Fibroblast of lung (primary cell): ENCODE data around the gene CCDC86. TPM values are rescaled to one million over a fixed set of nuclear protein-coding genes. Genes with fewer than 3 reads are reported as not detected.

Experiments
- DNase-seq, 2 donors: peaks; one replicate each; pipeline versions ENCODE4 v3.0.0 to v3.0.0-alpha.2; 2010; ENCODE audit warnings: low read depth in 2 of 2
- H2AFZ ChIP-seq: 2 replicates; pipeline ENCODE4 v1.5.1; 2012; ENCODE audit warnings: low read length, control low read depth, inconsistent platforms
- H3K27ac ChIP-seq: 2 replicates; pipeline ENCODE4 v1.5.1; 2011; ENCODE audit warnings: low read length, control low read depth; ENCODE audit not compliant: insufficient read depth
- H3K27me3 ChIP-seq: 2 replicates; pipeline ENCODE4 v1.5.1; 2011; ENCODE audit warnings: mild to moderate bottlenecking, low read length; ENCODE audit not compliant: control insufficient read depth, insufficient read depth
- H3K36me3 ChIP-seq: 2 replicates; pipeline ENCODE4 v1.5.1; 2011; ENCODE audit warnings: low read length; ENCODE audit not compliant: control insufficient read depth, insufficient read depth
- H3K4me1 ChIP-seq: 2 replicates; pipeline ENCODE4 v1.5.1; 2011; ENCODE audit warnings: low read length; ENCODE audit not compliant: control insufficient read depth, insufficient read depth; ENCODE audit errors: extremely low read depth
- H3K4me2 ChIP-seq: 2 replicates; pipeline ENCODE4 v1.5.1; 2011; ENCODE audit warnings: low read length, control low read depth; ENCODE audit not compliant: insufficient read depth; ENCODE audit errors: extremely low read depth
- H3K4me3 ChIP-seq, 4 experiments: fragments of 200-600 bp in 1 of 4; sonication (generic) in 1 of 4; replicated peaks in 1 of 4; 2 replicates each; pipeline ENCODE4 v1.5.1; 2011 to 2016; ENCODE audit warnings: low read length in 4 of 4, low read depth in 3 of 4, mild to moderate bottlenecking in 3 of 4, control low read depth in 2 of 4, inconsistent platforms in 1 of 4, mixed read lengths in 1 of 4; ENCODE audit not compliant: insufficient read depth in 1 of 4; ENCODE audit errors: control extremely low read depth in 1 of 4
- H3K79me2 ChIP-seq: 2 replicates; pipeline ENCODE4 v1.5.1; 2012; ENCODE audit warnings: mild to moderate bottlenecking, low read length, inconsistent platforms; ENCODE audit not compliant: control insufficient read depth, insufficient read depth
- H3K9ac ChIP-seq: 2 replicates; pipeline ENCODE4 v1.5.1; 2011; ENCODE audit warnings: mild to moderate bottlenecking, low read length, control low read depth; ENCODE audit not compliant: insufficient read depth
- H3K9me3 ChIP-seq: 2 replicates; pipeline ENCODE4 v1.5.1; 2012; ENCODE audit warnings: low read depth, low read length; ENCODE audit not compliant: control insufficient read depth, insufficient read depth
- H4K20me1 ChIP-seq: 2 replicates; pipeline ENCODE4 v1.5.1; 2011; ENCODE audit warnings: low read length; ENCODE audit not compliant: control insufficient read depth, insufficient read depth; ENCODE audit errors: extremely low read depth
- EZH2 ChIP-seq: IDR thresholded peaks from 2 replicates; pipeline ENCODE4 v1.5.1; 2012; ENCODE audit warnings: low read length, control low read depth, mild to moderate bottlenecking; ENCODE audit errors: missing control alignments
- polyA plus RNA-seq, 2 donors: library from polyadenylated mRNA; depleted of rRNA in 1 of 2; stranded (reverse) in 1 of 2; unstranded in 1 of 2; fragments of >200 nt; gene quantifications; 2 replicates each; pipeline ENCODE4 v1.2.1, GENCODE V29; 2011 to 2012; ENCODE audit warnings: missing spikeins in 1 of 2
- total RNA-seq: library from RNA; depleted of rRNA; stranded (reverse); fragments of >200 nt; gene quantifications from 2 replicates; pipeline ENCODE4 v1.2.1, GENCODE V29; 2014
- TF ChIP-seq, protein P1 (sequence below), 2 donors: IDR thresholded peaks in 1 of 2; conservative IDR thresholded peaks in 1 of 2; 1 replicate in 1 of 2; 2 replicates in 1 of 2; pipeline ENCODE4 v1.5.1; 2011 to 2012; ENCODE audit warnings: low read length in 2 of 2, control low read depth in 1 of 2, inconsistent platforms in 1 of 2, low read depth in 1 of 2, mild to moderate bottlenecking in 1 of 2

Gene CCDC86
- total and polyA plus RNA-seq, 2 donors (not counting 1 experiment from before 2014, with no cell fraction given) = 7.4 to 14.9 TPM

DNA sequence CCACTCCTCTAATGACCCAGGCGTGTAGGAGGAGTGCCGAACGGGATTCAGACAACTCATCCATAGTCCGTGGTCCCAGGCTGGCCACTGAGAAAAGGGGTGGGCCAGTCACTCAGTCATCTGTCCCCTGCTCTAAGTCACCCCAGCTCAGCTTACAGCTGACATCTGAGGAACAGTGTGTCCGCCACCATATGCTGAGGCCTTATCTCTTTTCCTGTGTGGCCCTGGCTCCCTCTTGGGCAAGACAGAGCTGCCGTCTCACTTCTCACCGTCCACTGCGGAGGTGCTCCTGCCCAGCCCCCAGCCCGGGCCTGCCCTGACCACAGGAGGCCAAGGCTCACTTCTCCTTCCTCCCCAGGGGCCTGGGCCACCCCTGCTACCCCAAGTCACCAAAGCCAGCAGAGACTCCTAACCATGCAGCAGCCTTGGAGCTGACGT, 6.8 kb downstream of the CCDC86 start:
- Histone ChIP-seq H3K9me3 (no peaks in the 10 kb centered on the region), H3K27ac (no peak overlapping the region), H3K4me1 (peaks cover 6% of the 10 kb centered on the region), H3K36me3 (peaks cover 14% of the 10 kb centered on the region), H3K4me2 (no peak overlapping the region), H3K27me3 (no peaks in the 10 kb centered on the region), H3K9ac (no peak overlapping the region), H3K4me3 (no peak overlapping the region), H3K79me2 (peaks cover 22% of the 10 kb centered on the region), H2AFZ (no peak overlapping the region), H4K20me1 (no peaks in the 10 kb centered on the region)
- TF ChIP-seq EZH2 = no peak
- TF ChIP-seq, protein P1, sequence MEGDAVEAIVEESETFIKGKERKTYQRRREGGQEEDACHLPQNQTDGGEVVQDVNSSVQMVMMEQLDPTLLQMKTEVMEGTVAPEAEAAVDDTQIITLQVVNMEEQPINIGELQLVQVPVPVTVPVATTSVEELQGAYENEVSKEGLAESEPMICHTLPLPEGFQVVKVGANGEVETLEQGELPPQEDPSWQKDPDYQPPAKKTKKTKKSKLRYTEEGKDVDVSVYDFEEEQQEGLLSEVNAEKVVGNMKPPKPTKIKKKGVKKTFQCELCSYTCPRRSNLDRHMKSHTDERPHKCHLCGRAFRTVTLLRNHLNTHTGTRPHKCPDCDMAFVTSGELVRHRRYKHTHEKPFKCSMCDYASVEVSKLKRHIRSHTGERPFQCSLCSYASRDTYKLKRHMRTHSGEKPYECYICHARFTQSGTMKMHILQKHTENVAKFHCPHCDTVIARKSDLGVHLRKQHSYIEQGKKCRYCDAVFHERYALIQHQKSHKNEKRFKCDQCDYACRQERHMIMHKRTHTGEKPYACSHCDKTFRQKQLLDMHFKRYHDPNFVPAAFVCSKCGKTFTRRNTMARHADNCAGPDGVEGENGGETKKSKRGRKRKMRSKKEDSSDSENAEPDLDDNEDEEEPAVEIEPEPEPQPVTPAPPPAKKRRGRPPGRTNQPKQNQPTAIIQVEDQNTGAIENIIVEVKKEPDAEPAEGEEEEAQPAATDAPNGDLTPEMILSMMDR (conservative IDR thresholded peaks at IDR 0.05 in 1 of 2, IDR thresholded peaks at IDR 0.05 in 1 of 2; ENCODE audit: low read depth in 1 of 2, low read length in 2 of 2) = no peak
- no peak for DNase-seq

DNA sequence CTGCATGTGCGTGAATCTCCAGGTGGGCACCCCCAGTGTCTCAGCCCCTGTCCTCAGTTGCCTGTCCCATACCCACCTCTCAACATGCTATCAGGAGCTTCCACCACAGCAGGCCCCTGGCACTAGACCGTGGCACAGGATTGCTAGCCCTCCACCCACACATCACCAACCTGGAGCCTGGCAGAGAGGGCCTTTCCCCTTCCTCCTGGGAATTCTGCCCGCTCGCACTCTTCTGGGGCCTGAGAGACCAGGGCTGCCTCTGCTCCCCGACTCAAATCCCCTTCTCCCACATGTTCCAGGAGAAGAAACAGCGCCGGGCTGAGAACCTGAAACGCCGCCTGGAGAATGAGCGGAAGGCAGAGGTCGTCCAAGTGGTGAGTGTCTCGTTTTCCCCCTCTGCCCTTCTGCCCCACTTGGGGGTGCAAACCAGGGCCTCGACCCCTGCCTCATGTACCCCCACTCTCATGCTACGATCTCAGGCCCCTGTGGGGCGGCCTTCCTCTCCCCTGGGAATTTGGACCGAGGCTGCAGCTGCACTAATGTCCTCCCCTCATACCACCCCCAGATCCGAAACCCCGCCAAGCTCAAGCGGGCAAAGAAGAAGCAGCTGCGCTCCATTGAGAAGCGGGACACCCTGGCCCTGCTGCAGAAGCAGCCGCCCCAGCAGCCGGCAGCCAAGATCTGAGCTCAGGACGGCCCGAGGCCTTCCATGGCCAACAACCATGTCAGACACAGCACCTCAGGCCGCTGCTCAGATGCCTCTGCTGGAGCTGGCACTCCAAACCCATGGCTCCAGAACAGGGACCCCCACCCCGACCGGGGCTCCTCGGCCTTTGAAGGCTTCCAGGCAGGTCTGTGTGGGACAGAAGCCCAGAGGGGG, 8.0 kb downstream of the CCDC86 start:
- H2AFZ ChIP-seq = no peak overlapping the region
- H3K79me2 ChIP-seq = peaks cover 11% of the 10 kb centered on the region
- no peaks in the 10 kb centered on the region for H4K20me1 ChIP-seq
- H3K9me3 ChIP-seq = no peaks in the 10 kb centered on the region
- H3K27me3 ChIP-seq = no peaks in the 10 kb centered on the region
- no peak overlapping the region for H3K27ac ChIP-seq
- no peak overlapping the region for H3K4me2 ChIP-seq
- peaks cover 2% of the 10 kb centered on the region for H3K4me1 ChIP-seq
- no peak overlapping the region for H3K4me3 ChIP-seq
- H3K9ac ChIP-seq = no peak overlapping the region
- TF ChIP-seq, protein P1 (conservative IDR thresholded peaks at IDR 0.05 in 1 of 2, IDR thresholded peaks at IDR 0.05 in 1 of 2; ENCODE audit: low read depth in 1 of 2, low read length in 2 of 2) = no peak
- TF ChIP-seq EZH2 = no peak
- peaks cover 14% of the 10 kb centered on the region for H3K36me3 ChIP-seq
- no peak for DNase-seq

DNA sequence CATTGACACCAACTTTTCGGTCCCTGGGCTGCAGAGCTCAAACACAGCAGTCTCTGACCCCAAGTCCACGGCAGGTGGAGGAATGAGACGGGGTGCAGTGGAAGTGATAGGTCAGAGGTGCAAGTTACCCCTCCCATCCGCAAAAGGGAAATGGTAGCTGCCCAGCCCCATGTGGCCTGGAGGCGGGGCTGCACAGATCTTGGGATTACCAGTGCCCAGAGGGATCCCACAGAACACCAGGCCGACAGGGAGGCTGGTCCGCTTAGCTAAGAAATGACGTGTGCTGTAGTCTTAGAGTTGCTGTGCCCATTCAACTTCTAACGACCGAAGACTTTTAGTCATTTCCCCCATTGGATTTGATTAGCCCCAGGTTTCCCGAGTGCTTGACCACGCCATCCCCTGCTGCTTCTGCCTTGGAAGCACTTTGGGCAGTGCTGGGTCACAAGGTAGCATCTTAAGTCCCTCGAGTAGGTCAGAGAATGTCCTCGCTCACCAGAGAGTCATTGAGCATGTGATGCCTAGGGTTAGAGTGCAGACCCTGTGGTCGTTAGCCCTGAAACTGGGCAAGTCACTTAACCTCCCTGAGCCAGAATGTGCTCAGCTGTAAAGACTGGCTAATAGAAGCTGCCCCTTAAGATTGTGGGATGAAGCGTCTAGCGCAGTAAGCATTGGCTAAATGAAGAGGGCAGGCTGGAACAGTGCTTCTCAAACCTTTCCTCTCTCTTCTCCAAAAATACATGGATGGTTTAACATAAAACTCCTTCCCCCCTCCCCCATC, 9.6 kb downstream of the CCDC86 start:
- no peak overlapping the region for H2AFZ ChIP-seq
- H3K4me1 ChIP-seq = no peaks in the 10 kb centered on the region
- H3K79me2 ChIP-seq = no peaks in the 10 kb centered on the region
- H3K9me3 ChIP-seq = no peaks in the 10 kb centered on the region
- peaks cover 14% of the 10 kb centered on the region for H3K36me3 ChIP-seq
- TF ChIP-seq, protein P1 (conservative IDR thresholded peaks at IDR 0.05 in 1 of 2, IDR thresholded peaks at IDR 0.05 in 1 of 2; ENCODE audit: low read depth in 1 of 2, low read length in 2 of 2) = no peak
- TF ChIP-seq EZH2 = no peak
- no peak overlapping the region for H3K9ac ChIP-seq
- no peaks in the 10 kb centered on the region for H4K20me1 ChIP-seq
- no peak for DNase-seq
- H3K4me3 ChIP-seq = no peak overlapping the region
- H3K4me2 ChIP-seq = no peak overlapping the region
- no peaks in the 10 kb centered on the region for H3K27me3 ChIP-seq
- H3K27ac ChIP-seq = no peak overlapping the region
